ENCODE measurements around the gene ANGPTL4. TPM values are rescaled to one million over a fixed set of nuclear protein-coding genes. Genes with fewer than 3 reads are reported as not detected.

Gene ANGPTL4
- total and polyA plus RNA-seq, 9 of the 15 experiments (the other 6 are each of a cell fraction or from before 2014, with no cell fraction given), result 0.05 to 0.77 (median 0.22) TPM; not detected in 4

GRCh38 chr19:8342316-8342683, 21.7 kb upstream of the ANGPTL4 start:
- Histone ChIP-seq H3K9me1 (ENCODE audit: control insufficient read depth, insufficient read depth, low read length) (no peaks in the 10 kb centered on the region), H4K20me1 (replicated peaks; ENCODE audit: control insufficient read depth, insufficient read depth, low read length) (no peaks in the 10 kb centered on the region), H3K79me2 (ENCODE audit: control insufficient read depth, insufficient read depth, low read length) (no peaks in the 10 kb centered on the region), H2AFZ (ENCODE audit: low read depth, low read length) (no peak overlapping the region), H3K27ac (ENCODE audit: extremely low read depth, low read depth, low read length) (no peak overlapping the region), H3K9ac (ENCODE audit: insufficient read depth in 1 of 2, low read depth in 2 of 2, low read length in 2 of 2) (peak overlapping the region in 1 of 2 experiments; percentile 58; a peak in 1 of 4 replicates), H3K4me2 (ENCODE audit: insufficient read depth, low read length) (no peak overlapping the region), H3K4me1 (replicated peaks in 1 of 2; ENCODE audit: control insufficient read depth in 2 of 2, insufficient read depth in 2 of 2, low read length in 2 of 2) (peaks cover 0 to 25% of the 10 kb centered on the region in 2 experiments; a peak in 3 of 5 replicates), H3K4me3 (no peak overlapping the region), H3K27me3 (ENCODE audit: control insufficient read depth in 2 of 2, insufficient read depth in 2 of 2, low read length in 2 of 2) (peaks cover 0 to 3% of the 10 kb centered on the region in 2 experiments; a peak in 1 of 5 replicates), H3K9me3 (replicated peaks; ENCODE audit: control insufficient read depth, insufficient read depth, low read depth, low read length) (no peaks in the 10 kb centered on the region), H3K36me3 (ENCODE audit: control insufficient read depth, insufficient read depth, low read length) (no peaks in the 10 kb centered on the region)
- CTCF ChIA-PET (ENCODE audit: low intra/inter-chr PET ratio), result interaction anchor here (0.6 kb wide), 1 partner anchor 10 kb away, joined by 3 read pairs; no protein-coding TSS in a partner anchor
- intact Hi-C loops (cut with micrococcal nuclease) (no loop called here), in situ Hi-C loops (cut with MboI) (no loop called here)
- 48% methylated on average over 13 of the region's 14 CpGs for WGBS (ENCODE audit: insufficient coverage, low coverage, missing lambda C conversion rate)
- no peak for ATAC-seq
- BruUV-seq (replicated peaks), result no TSS peak
- DNase-seq (ENCODE audit: extremely low read depth in 1 of 4, low spot score in 3 of 4), result no peak
- POLR2A ChIA-PET, result interaction anchor here (0.9 to 1.0 kb wide), 2 partner anchors 104 to 172 kb away, joined by 3 to 5 read pairs; partner anchors contain the start of gene ZNF414
- FAIRE-seq, result no peak
- TF ChIP-seq SRSF1 (IDR thresholded peaks at IDR 0.05; ENCODE audit: low read depth, low read length) (no peak), EWSR1 (IDR thresholded peaks at IDR 0.05; ENCODE audit: borderline replicate concordance, low read depth, partially characterized antibody) (no peak), HLTF (IDR thresholded peaks at IDR 0.05) (no peak), RREB1 (CRISPR knock-in tag; IDR thresholded peaks at IDR 0.05) (no peak), ETV1 (tag; conservative IDR thresholded peaks at IDR 0.05; ENCODE audit: low read depth) (no peak), PURB (CRISPR knock-in tag; IDR thresholded peaks at IDR 0.05; ENCODE audit: low read depth) (no peak), MXI1 (IDR thresholded peaks at IDR 0.05; ENCODE audit: low read depth, low read length) (no peak), ZNF512 (tag; IDR thresholded peaks at IDR 0.05) (no peak), POLR2B (IDR thresholded peaks at IDR 0.05; ENCODE audit: low read depth, partially characterized antibody) (no peak), ZC3H8 (IDR thresholded peaks at IDR 0.05) (no peak), CREB3 (tag; conservative IDR thresholded peaks at IDR 0.05; ENCODE audit: low read depth) (no peak), FOS (IDR thresholded peaks at IDR 0.05; ENCODE audit: extremely low read depth, insufficient read length) (no peak), ERF (CRISPR knock-in tag; IDR thresholded peaks at IDR 0.05) (no peak), ZNF764 (CRISPR knock-in tag; IDR thresholded peaks at IDR 0.05; ENCODE audit: low read depth) (no peak), HES1 (IDR thresholded peaks at IDR 0.05; ENCODE audit: low read depth) (no peak)
